Neural progenitor cell (in vitro differentiated cells): ENCODE measurements around the gene ZNF215.

ENCODE experiments used
- EZH2 ChIP-seq: fragments of 200-600 bp; sonication (generic); IDR thresholded peaks from 2 replicates; pipeline ENCODE4 v1.6.1; 2017; ENCODE audit warnings: antibody characterized with exemption, mild to moderate bottlenecking, moderate library complexity
- EZH2phosphoT487 ChIP-seq: fragments of 200-600 bp; sonication (generic); IDR thresholded peaks from 2 replicates; pipeline ENCODE4 v1.6.1; 2017; ENCODE audit warnings: antibody characterized with exemption
- TF ChIP-seq, protein P1 (sequence below): fragments of 200-600 bp; sonication (generic); IDR thresholded peaks from 2 replicates; pipeline ENCODE4 v1.5.1; 2017; ENCODE audit warnings: antibody characterized with exemption, mild to moderate bottlenecking

DNA sequence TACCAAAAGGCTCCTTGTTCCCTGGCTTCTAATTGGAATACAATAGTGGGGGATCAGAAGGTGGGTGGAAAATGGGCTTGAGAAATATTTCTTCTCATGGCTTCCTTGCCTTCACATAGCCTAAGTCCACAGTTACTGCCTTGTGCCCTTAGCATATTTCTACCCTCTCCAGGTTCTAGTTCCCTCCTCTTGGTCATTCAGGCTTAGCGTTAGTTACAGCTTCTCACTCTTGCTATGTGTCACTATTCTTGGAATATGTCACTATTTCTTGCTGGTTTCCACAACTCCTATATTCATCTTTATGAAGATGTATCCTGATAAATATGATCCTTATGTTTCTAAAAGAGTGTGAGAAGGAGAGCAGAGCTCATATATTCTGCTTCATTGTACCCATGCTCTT is 36.4 kb upstream of the ZNF215 start:
- TF ChIP-seq, protein P1, sequence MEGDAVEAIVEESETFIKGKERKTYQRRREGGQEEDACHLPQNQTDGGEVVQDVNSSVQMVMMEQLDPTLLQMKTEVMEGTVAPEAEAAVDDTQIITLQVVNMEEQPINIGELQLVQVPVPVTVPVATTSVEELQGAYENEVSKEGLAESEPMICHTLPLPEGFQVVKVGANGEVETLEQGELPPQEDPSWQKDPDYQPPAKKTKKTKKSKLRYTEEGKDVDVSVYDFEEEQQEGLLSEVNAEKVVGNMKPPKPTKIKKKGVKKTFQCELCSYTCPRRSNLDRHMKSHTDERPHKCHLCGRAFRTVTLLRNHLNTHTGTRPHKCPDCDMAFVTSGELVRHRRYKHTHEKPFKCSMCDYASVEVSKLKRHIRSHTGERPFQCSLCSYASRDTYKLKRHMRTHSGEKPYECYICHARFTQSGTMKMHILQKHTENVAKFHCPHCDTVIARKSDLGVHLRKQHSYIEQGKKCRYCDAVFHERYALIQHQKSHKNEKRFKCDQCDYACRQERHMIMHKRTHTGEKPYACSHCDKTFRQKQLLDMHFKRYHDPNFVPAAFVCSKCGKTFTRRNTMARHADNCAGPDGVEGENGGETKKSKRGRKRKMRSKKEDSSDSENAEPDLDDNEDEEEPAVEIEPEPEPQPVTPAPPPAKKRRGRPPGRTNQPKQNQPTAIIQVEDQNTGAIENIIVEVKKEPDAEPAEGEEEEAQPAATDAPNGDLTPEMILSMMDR = no peak
- TF ChIP-seq EZH2phosphoT487 (no peak), EZH2 (no peak)
